Esophagus squamous epithelium (tissue), 5 donors: ENCODE data around the gene RNF141. TPM values are rescaled to one million over a fixed set of nuclear protein-coding genes. Genes with fewer than 3 reads are reported as not detected.

Experiments used
- DNase-seq: peaks from one replicate; lab custom pipeline; 2025; lab: John Stamatoyannopoulos, UW
- H3K27ac ChIP-seq, 4 donors: fragments of 200-600 bp; sonication (generic); one replicate each; pipeline ENCODE4 v1.5.1; 2016 to 2019; ENCODE audit warnings: mild to moderate bottlenecking in 1 of 4
- H3K27me3 ChIP-seq, 4 donors: fragments of 200-600 bp; sonication (generic); 1 replicate in 3 of 4; 2 replicates in 1 of 4; pipeline versions ENCODE4 v1.5.1 to v1.6.0; 2017 to 2021; ENCODE audit warnings: antibody characterized with exemption in 1 of 4
- H3K36me3 ChIP-seq, 3 donors: fragments of 200-600 bp; sonication (generic); one replicate each; pipeline ENCODE4 v1.5.1; 2016 to 2019
- H3K4me1 ChIP-seq, 3 donors: fragments of 200-600 bp; sonication (generic); one replicate each; pipeline ENCODE4 v1.5.1; 2017 to 2019
- H3K4me3 ChIP-seq, 4 donors: fragments of 200-600 bp; sonication (generic); 1 replicate in 3 of 4; 2 replicates in 1 of 4; pipeline ENCODE4 v1.5.1; 2016 to 2019; ENCODE audit warnings: mild to moderate bottlenecking in 2 of 4, moderate library complexity in 1 of 4
- H3K9me3 ChIP-seq, 3 donors: fragments of 200-600 bp; sonication (generic); one replicate each; pipeline ENCODE4 v1.5.1; 2016 to 2019
- POLR2A ChIP-seq, 4 donors: fragments of 450-650 bp; IDR thresholded peaks; one replicate each; pipeline ENCODE4 v1.6.1; 2017; ENCODE audit warnings: antibody characterized with exemption in 4 of 4, mild to moderate bottlenecking in 4 of 4, moderate library complexity in 3 of 4
- whole genome bisulfite sequencing, 2 donors: methylation state at CpG; one replicate each; pipeline ENCODE4 v1.1.5; 2018; 5-methylcytosine and 5-hydroxymethylcytosine counted together
- intact Hi-C: fragments of 100-400 bp; cut with DNase I; formaldehyde crosslinking; loops from one replicate; pipeline ENCODE4 v1.15.0; 2022
- total RNA-seq, 4 donors: library from RNA; depleted of rRNA; stranded (reverse); fragments of >200 nt; gene quantifications; one replicate each; pipeline ENCODE4 v1.1.0, GENCODE V29; 2016
- TF ChIP-seq, protein P1 (sequence below), 6 experiments: fragments of 450-650 bp in 4 of 6; fragments of 200-600 bp in 2 of 6; sonication (generic) in 2 of 6; IDR thresholded peaks; one replicate each; pipeline ENCODE4 v1.5.1; 2016 to 2019; ENCODE audit warnings: antibody characterized with exemption in 6 of 6, mild to moderate bottlenecking in 4 of 6, moderate library complexity in 4 of 6
- donor health status: DM: yes; HTN: yes; CAD: no.

RNF141 gene
- total RNA-seq, 4 donors from 2014 or later, result 51.7 to 88.4 (median 56.9) TPM

DNA sequence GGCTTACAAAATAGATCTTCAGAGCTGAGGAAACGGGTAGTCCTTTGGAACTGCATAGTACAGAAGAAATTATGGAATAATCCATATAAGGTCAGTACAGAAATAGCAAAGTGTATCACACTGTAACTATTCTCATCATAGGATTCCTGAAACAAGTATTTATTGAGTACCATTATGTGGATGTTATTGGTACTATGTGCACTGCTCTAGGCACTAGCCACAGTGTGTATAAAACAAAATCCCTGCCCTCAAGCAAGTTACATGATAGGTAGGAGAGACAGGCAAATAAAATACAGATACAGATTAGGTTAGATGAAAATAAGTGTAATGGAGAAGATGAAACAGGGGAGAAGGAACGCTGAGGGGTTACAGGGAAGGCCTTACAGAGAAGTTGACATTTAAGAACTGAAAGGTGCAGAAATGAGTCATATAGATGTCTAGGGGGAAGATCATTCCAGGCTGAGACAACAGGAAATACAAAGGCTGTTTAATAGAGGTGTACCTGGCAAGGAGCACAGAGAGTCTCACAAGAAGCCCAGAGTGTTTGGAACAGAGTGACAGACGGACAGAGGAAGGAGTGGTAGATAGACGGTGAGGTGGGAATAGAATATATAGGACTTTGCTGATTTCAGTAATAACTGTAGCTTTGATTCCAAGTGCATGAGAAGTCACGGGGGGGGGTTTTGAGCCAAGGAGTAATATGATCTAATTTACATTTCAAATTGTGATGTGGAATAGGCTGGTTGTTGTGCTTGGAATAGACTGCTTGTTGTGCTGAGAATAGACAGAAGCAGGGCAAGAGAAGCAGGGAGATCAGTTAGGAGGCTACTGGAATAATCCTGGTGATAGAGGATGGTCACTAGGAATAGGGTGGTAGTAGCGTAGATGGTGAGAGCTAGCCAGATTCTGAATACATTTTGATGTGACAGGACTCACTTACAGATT is 13.7 kb downstream of the RNF141 start:
- WGBS, 2 donors, result 44 to 60% methylated on average over 6 of the region's 6 CpGs
- Histone ChIP-seq H3K4me3 (no peak overlapping the region), H3K36me3 (peaks cover 0 to 84% (median 3%) of the 10 kb centered on the region in 3 donors), H3K4me1 (peaks cover 4 to 71% (median 10%) of the 10 kb centered on the region in 3 donors), H3K27me3 (no peaks in the 10 kb centered on the region), H3K9me3 (no peaks in the 10 kb centered on the region), H3K27ac (peak overlapping the region; percentile 40 to 80 (median 76))
- DNase-seq, result no peak
- TF ChIP-seq POLR2A (IDR thresholded peaks at IDR 0.05), result no peak
- TF ChIP-seq, protein P1, sequence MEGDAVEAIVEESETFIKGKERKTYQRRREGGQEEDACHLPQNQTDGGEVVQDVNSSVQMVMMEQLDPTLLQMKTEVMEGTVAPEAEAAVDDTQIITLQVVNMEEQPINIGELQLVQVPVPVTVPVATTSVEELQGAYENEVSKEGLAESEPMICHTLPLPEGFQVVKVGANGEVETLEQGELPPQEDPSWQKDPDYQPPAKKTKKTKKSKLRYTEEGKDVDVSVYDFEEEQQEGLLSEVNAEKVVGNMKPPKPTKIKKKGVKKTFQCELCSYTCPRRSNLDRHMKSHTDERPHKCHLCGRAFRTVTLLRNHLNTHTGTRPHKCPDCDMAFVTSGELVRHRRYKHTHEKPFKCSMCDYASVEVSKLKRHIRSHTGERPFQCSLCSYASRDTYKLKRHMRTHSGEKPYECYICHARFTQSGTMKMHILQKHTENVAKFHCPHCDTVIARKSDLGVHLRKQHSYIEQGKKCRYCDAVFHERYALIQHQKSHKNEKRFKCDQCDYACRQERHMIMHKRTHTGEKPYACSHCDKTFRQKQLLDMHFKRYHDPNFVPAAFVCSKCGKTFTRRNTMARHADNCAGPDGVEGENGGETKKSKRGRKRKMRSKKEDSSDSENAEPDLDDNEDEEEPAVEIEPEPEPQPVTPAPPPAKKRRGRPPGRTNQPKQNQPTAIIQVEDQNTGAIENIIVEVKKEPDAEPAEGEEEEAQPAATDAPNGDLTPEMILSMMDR (IDR thresholded peaks at IDR 0.05), result no peak
- intact Hi-C loops, result no loop called here

DNA sequence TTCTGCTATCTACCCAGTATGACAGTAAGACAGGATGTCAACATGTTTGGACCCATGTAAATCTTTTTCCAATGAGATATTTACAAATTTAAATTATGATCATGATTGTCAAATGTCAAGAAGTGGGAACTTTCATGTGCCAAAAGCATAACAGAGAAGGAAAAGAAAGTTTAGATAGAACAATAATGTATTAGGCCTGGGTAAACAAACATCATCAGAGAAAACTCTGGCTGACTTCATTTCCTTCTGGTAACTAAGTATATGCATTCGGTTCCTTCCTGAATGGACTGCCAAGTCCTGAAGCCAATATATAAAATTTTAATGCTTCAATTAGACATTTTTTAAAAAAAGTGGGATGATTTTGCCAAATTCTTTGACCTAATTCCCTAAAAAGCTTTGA is 16.5 kb downstream of the RNF141 start:
- Histone ChIP-seq H3K4me1 (peaks cover under 1 to 76% (median 11%) of the 10 kb centered on the region in 3 donors), H3K36me3 (peaks cover 0 to 84% (median under 1%) of the 10 kb centered on the region in 3 donors), H3K27me3 (no peaks in the 10 kb centered on the region), H3K9me3 (no peaks in the 10 kb centered on the region), H3K4me3 (no peak overlapping the region), H3K27ac (peak overlapping the region in 3 of 4 donors; percentile 65 to 86 (median 82))
- DNase-seq, result no peak
- no peak for TF ChIP-seq POLR2A (IDR thresholded peaks at IDR 0.05)
- TF ChIP-seq, protein P1 (IDR thresholded peaks at IDR 0.05), result no peak
- intact Hi-C loops, result no loop called here
- WGBS, 2 donors, result 24 to 29% methylated on average over 1 of the region's 1 CpG

DNA sequence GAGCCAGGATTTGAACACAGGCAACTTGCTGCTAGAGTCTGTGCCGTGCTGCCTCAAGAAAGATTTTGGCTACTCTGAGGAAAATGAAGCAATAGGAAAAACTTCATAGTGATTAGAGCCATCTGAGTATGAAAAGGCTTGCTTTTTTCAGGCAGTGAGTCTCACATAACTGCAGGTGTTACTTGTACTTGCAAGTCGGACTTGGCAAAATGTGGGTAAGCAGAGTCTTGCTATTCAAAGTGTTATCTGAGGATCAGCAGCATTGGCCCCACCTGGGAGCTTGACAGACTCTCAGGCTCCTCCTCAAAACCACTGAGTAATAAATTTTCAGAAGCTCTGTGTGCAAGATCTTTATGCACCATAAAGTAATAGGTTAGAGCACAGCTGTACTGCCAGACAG is 18.1 kb downstream of the RNF141 start:
- H3K36me3 ChIP-seq, result peaks cover 0 to 80% (median 2%) of the 10 kb centered on the region in 3 donors
- peak in 1 of 4 donors; percentile 13 for TF ChIP-seq POLR2A (IDR thresholded peaks at IDR 0.05)
- TF ChIP-seq, protein P1 (IDR thresholded peaks at IDR 0.05), result no peak
- no peak for DNase-seq
- H3K27me3 ChIP-seq, result no peaks in the 10 kb centered on the region
- 24 to 38% methylated on average over 2 of the region's 2 CpGs for WGBS, 2 donors
- intact Hi-C loops, result no loop called here
- peak overlapping the region; percentile 64 to 86 (median 74) for H3K27ac ChIP-seq
- no peak overlapping the region for H3K4me3 ChIP-seq
- no peaks in the 10 kb centered on the region for H3K9me3 ChIP-seq
- H3K4me1 ChIP-seq, result peaks cover 0 to 74% (median 11%) of the 10 kb centered on the region in 3 donors

DNA sequence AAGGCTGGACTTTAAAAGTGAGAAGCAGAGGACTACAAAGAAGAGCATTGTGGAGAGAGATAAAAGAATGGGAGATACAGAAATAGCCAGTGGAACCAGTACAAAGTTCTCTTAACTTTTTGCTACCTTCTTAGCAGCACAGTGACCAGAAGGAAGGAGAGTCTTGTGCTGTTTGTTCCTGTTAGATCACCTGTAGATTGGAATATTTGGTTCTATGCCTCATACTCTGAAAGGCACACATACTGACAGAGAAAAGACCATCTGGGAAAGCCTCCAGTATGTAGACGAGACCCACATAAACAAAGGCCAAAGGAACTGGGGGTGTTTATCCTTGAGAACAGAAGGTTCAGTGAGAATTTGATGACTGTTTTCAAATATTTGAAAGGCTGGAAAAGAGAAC is 18.7 kb downstream of the RNF141 start:
- peaks cover 0 to 74% (median 5%) of the 10 kb centered on the region in 3 donors for H3K36me3 ChIP-seq
- 44 to 50% methylated on average over 1 of the region's 1 CpG for WGBS, 2 donors
- peak overlapping the region; percentile 64 to 86 (median 74) for H3K27ac ChIP-seq

More for the DNA sequence above, 18.7 kb downstream of the RNF141 start:
- DNase-seq, result no peak
- H3K4me3 ChIP-seq, result no peak overlapping the region
- TF ChIP-seq, protein P1 (IDR thresholded peaks at IDR 0.05), result no peak
- H3K4me1 ChIP-seq, result peaks cover 0 to 72% (median 11%) of the 10 kb centered on the region in 3 donors
- intact Hi-C loops, result no loop called here
- H3K9me3 ChIP-seq, result no peaks in the 10 kb centered on the region
- no peaks in the 10 kb centered on the region for H3K27me3 ChIP-seq
